Measurements from ENCODE around the gene UNC5CL.
"Not testable (repeated sequence)": the region's sequence is repeated elsewhere in the genome, so short reads cannot be mapped to it uniquely, and the experiment has no call there.

The UNC5CL gene

DNA sequence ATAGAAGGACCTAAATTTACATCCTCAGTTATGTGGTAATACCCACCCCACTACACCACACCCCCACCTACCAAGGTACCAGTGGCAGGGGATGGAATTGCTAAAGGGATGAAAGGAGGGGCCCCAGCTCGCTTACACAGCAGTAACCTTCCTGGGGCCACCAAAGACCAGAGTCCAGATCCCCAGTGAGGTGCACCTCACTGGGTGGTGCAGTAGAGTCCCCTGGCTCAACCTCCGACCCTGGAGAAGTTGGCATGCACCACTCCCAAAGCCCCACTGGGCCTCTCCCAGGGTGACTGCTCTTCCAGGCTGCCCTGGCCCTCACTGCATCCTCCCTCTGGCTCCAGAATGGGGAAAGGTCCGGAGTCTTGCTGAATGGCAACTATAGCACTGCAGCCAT lies 816 bp downstream of the UNC5CL start:
- DNase-seq: no peak

DNA sequence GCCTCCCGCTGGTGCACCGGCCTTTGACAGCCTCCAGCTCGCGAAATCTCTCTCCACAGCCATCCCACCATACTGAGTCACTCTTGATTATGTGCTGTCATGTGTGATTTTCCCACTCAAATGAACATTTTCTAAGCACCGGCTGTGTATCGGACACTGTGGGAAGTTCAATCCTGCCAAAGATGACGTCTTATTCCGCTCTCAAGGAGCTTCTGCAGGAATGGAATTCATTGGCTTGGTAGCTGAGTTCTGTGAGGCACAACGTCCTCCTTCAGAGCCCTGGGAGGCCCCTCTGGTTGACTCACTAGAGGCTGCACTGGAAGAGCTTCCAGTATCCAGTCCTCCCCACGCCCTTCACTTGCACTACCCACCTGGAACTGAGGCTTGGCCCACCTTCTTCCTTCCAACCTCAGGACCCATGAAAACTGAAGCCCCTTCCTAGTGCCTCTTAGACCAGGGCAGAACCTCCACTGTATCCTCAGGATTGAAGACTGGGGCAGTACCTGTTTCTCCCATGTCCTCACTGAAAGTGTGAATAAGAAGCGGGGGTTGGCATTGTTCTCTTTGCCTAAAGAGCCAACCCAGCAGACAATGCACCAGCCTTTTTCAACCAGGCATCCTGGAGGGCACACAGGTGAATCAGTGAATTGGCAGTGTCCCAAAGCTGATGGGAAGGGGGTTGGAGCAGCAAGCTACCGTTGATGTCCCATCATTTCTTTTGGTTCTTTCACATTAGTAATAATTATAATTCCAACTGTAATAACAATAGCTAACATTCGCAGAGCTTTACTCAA lies 1.7 kb downstream of the UNC5CL start:
- no peak for DNase-seq

- DNase-seq: no peak
Observed at GRCh38 chr6:41036601-41037000, 2.4 kb downstream of the UNC5CL start.

DNA sequence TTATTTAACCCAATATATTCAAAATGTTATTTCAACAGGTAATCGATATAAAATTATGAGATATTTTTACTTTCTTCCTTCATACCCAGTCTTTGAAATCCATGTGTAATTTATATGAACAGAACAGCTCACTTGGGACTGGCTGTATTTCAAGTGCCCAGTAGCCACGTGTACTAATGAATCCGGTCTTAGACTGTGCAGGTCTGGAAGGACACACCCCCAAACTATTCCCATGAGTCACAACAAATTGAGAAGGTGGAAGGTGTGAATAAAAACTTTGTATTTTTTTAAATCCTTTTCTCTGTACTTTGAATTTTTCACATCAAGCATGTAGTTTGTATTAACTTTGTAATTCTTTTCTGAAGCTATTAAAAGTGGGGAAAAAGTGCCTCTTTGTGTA lies 2.8 kb downstream of the UNC5CL start:
- DNase-seq: no peak

- DNase-seq: no peak
Observed at GRCh38 chr6:41033776-41034175, 5.2 kb downstream of the UNC5CL start.

- DNase-seq: no peak
Observed at GRCh38 chr6:41032830-41033229, 6.2 kb downstream of the UNC5CL start.

DNA sequence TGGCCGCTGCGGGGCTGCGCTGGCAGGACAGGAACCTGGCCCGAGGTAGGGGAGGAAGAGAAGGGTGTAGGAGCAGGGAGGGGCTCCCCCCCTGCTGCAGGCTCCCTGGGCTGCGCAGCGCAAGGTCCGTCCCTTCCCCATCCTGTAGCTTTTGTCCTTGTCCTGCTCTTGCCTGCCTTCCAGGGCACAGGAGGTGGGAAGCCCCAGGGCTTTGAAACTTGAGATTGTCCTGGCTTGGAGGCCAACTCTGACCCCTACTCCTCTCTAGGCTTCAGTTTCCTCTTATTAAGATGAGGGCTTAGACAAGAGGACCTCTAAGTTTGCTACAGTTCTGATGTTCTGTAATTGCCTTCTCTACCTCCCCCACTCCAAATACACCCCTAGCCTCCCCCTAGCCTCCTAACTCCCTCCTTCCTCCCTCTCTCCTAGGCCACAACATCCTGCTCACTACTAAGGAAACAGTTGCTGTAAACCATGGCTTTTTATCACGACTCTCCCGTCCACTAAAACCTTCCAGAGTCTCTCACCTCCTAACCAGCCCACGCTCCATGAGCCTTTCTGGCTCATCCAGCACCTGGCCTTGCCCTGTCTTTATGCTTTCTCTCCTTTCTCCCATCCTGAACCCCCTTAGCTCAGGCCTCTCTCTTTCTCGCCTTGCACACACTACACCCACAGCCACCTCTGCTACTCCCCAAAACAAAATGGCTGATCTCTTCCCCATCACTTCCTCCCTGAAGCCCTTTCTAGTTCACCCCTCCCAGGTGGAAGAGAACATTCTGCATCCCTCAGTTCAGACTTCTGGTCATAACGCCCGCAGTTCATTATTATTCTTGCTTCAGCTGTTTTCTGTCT lies 10.2 kb downstream of the UNC5CL start:
- no peak for DNase-seq

GRCh38 chr6:41027799-41028560 lies 11.0 kb downstream of the UNC5CL start:
- DNase-seq: peak; percentile 40 to 70 (median 56)

- no peak for DNase-seq
Observed at GRCh38 chr6:41027241-41027640, 11.8 kb downstream of the UNC5CL start.

DNA sequence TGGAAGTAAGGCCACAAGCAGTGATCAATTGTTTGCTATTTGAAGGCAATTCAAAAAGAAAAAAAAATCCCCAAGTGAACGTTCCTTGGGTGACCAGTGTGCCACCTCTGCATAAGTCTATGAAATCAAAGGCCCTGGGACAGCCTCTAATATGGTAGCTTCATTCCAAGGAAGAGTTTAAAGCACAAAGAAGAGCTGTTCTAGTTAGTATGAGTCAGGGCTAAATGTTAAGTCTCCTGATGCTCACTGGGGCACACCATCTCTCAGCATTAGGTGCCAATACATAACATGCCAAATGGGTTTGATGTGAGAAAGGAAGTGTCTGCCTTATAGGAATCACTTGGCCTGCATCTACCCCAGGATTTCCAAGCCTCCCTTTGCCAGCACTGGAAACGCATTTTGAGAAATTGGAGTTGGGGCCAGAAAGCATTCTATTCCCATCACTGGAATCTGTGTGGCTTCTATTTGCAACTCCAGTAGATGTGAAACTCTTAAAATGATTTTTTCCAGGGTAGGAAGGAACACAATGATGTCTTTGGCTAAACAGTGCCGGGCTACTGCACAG lies 13.0 kb downstream of the UNC5CL start:
- no peak for DNase-seq

DNA sequence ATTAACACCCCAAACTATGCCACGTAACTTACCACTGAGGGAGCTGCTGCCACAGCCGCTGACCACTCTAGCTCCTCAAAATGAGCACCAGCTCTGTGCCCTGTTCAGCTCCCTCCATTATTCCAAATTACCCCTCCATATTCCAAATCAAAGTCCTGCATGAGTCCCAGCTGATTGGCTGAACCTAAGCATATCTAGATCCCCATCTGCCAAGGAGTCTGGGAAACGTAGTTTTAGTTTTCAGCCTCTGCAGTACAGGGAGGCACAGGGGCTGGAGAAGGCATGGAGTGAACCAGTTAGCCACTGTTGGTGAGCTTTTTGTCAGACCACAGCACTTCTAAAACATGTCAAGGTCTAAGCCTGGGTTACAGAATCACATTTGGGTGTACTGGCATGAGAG lies 15.9 kb downstream of the UNC5CL start:
- no peak for DNase-seq

- no peak for DNase-seq
Observed at GRCh38 chr6:41022294-41022693, 16.7 kb downstream of the UNC5CL start.

GRCh38 chr6:41021832-41022231 lies 17.2 kb downstream of the UNC5CL start:
- no peak for DNase-seq

GRCh38 chr6:41017663-41018062 lies 21.4 kb downstream of the UNC5CL start:
- DNase-seq: no peak

DNA sequence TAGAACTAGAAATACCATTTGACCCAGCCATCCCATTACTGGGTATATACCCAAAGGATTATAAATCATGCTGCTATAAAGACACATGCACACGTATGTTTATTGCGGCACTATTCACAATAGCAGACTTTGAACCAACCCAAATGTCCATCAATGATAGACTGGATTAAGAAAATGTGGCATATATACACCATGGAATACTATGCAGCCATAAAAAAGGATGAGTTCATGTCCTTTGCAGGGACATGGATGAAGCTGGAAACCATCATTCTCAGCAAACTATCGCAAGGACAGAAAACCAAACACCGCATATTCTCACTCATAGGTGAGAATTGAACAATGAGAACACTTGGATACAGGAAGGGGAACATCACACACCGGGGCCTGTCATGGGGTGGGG lies 23.2 kb downstream of the UNC5CL start:
- DNase-seq: not testable (repeated sequence)

DNA sequence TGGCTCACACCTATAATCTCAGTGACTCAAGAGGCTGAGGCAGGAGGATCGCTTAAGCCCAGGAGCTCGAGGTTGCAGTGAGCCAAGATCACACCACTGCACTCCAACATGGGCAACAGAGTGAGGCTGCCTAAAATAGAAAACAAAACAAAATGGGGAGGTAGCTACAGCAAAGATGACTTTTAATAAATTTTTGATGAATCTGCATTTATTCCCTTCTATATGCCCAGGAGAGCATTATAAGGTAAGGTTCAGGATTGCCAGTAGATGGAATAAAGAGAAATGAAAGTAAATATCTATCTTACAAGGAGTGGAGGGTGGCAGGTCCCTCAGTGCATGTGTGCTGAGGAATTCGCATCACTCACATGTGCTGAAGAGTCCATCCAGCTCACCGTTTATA lies 24.2 kb downstream of the UNC5CL start:
- no peak for DNase-seq

GRCh38 chr6:41013466-41014153 lies 25.4 kb downstream of the UNC5CL start:
- DNase-seq: no peak

DNA sequence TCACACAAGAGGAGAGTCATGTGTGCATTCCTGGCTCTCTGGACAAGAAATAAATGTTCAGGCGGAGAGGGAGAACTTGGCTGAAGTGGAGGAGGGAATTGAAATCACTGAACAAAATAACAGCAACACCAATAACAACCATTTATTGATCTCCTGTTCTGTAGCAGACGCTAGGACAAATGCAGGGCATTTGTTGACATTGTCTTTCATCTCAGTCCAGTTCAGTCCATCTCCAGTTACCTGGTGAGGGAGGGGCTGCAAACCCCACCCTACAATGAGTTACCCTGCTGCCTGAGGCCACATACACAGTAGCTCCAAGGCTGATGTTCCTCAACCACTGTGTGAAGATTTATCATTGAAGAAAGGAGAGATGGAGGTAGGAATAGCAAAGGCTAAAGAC lies 27.3 kb downstream of the UNC5CL start:
- no peak for DNase-seq

- DNase-seq: no peak
Observed at GRCh38 chr6:41009669-41010068, 29.4 kb downstream of the UNC5CL start.

- DNase-seq: no peak
Observed at GRCh38 chr6:41008011-41008410, 31.0 kb downstream of the UNC5CL start.

GRCh38 chr6:41006980-41007379 lies 32.0 kb downstream of the UNC5CL start:
- DNase-seq: not testable (repeated sequence)

GRCh38 chr6:41006217-41006616 lies 32.8 kb downstream of the UNC5CL start:
- peak in 4 of 5 experiments; percentile 13 to 55 (median 26) for DNase-seq

All from T-helper 2 cell (primary cell).